ENCODE results near the gene DCN.
A peak's percentile ranks its signal among the peaks of the same experiment; 100 is the strongest.

Gene DCN

DNA sequence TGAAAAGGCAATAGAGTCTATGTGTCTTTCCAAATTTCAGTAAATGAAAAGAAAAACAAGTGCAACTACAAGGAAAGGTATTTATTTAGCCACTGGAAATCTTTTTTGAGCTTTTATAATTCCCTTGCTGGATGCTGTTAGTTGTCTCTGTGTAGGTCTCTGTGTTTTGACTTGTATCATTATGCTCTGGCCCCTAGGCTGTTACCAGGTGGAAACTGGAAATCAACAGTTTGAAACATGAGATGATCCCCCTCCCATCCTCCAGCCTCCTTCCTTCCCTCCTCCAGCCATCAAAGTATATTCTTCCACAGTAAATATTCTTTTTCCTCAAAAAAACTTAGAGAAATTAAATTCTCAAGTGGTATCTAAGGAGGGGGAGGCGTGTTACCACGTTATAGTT, 934 bp upstream of the DCN start:
- DNase-seq: peak; percentile 38

GRCh38 chr12:91180582-91181395, 1.8 kb downstream of the DCN start:
- peak; percentile 28 for DNase-seq

DNA sequence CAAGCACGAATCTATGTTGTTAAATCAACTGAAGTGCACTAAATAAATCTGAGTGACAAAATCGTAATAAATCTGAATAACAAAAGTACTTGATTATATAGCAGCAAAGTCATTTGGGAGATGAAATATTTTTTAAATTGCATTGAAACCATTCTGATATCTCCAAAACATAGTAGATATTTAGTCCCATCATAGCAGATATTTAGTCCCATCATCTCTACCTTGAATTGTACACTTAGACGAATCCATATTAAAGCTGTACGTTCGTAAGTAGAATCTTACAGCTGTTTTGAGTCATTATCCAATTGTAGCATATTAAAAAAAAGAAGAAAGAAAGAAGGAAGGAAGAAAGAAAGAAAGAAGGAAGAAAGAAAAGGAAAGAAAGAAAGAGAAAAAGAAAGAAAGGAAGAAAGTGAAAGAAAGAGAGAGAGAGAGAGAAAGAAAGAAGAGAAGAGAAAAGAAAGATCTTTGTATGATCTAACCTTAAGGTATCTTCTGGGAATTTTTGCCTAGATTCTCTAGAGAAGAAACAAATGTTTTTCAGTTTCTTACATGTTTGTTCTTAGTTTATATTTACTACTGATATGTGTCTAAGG, 2.6 kb downstream of the DCN start:
- DNase-seq: no peak

- peak; percentile 32 for DNase-seq
Measured at GRCh38 chr12:91179315-91179714, 3.3 kb downstream of the DCN start.

GRCh38 chr12:91178781-91179180, 3.8 kb downstream of the DCN start:
- DNase-seq: no peak

DNA sequence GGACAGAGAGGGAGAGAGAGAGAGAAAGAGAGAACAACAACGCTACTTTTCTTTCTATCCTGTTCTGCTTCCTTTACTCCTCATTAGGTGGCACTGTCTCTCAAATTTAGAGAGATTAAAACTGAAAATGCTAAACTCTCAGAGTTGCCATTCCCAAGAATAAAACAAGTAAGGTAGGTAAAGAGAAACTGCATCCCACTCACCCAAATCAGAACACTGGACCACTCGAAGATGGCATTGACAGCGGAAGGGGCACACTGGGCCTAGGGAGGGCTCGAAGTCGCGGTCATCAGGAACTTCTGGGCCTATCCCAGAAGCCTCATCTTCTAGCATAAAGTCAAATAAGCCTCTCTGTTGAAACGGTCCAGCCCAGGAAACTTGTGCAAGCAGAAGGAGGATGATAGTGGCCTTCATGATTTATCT, 4.5 kb downstream of the DCN start:
- peak; percentile 46 for DNase-seq

DNA sequence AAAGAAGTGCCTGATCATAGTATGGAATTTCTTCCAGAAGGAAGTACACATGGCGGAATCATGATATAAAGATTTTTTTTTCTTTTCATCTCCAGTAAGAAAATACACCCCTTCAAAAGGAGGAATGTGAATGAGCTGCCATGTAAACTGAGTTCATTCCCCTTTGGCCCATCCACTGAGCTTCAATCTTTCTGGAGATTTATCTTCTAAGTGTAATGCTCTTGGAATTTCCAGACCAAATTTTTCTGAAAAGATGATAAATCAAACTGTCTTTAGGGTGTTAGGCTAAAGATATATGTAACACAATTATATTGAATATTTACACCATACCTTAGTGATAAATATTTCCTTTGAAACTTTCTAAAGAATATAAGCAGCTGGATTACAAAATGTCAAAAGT, 5.2 kb downstream of the DCN start:
- DNase-seq: no peak

DNA sequence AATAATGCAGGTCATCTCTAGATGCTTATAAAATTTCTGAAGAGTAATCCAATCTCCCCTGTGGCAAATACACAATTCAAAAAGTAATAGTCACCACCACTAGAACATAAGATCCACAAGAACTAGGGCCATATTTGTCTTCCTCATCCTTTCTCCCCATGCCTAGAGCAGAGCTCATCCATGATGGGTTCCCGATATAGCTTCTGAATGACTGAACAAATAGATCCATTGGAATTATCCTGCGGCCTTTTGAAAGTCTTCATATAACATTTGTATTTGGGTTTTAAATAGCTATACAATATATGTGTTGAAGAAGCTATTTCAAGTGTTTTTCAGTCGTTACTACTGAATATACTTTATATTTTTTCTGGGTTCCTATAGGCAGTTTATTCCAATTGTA, 5.7 kb downstream of the DCN start:
- no peak for DNase-seq

- no peak for DNase-seq
Measured at GRCh38 chr12:91176358-91176757, 6.3 kb downstream of the DCN start.

- DNase-seq: peak; percentile 30
Measured at GRCh38 chr12:91173124-91173523, 9.5 kb downstream of the DCN start.

DNA sequence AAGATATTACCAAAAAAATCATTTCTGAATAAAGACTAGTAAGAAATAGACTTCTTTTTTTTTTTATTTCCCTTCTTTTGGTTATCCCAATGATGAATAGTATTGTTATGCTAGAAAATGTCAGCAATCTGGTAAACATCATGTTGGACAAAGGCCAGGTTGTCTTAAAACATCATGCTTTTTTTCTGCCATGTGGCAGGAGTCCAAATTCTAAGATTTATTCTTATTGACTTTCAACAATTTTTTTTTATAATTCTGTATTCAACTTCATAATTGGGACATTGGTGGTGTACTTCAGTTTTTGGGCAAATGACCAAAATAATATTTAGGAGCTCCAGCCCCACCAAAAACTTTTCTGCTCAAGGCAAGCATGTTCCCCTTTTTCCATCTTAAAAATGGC, 10.5 kb downstream of the DCN start:
- DNase-seq: no peak

DNA sequence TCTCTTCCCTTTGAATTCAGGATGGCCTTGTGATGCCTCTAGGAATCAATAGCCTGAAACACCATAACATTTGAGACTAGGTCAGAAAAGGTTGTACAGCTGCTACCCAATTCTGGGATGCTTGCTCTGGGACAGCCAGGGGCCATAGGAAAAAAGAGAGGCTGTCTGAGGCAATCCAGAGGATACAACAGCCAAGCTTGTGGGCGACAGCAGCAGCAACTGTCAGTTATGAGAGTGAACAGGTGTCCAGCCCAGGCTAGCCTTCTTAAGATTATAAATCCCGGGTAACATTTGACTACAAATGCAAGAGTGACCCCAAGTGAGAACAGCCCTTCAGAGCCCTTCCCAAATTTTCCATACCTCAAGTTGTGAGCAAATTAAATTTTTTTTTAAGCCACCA, 11.1 kb downstream of the DCN start:
- DNase-seq: peak; percentile 56

- no peak for DNase-seq
Measured at GRCh38 chr12:91163116-91163515, 19.5 kb downstream of the DCN start.

DNA sequence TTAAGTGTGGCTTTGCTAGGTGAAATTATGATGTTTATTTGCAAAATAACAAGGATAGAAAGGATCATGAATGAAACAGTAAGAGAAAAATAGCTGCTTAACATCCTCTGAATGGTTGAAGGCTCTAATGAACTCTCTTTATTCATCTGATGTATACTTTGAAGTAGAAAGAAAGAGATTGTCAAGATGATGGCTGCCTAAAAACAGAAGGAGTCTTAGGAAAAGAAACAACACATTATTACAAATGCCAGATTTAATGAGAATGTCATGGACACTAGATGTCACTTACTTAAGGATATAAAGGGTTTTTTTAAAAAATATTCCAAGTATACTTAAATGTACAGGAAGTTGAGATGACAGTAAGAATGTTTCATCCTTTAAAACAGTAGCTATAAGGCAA, 21.6 kb downstream of the DCN start:
- no peak for DNase-seq

GRCh38 chr12:91155990-91156389, 26.6 kb downstream of the DCN start:
- DNase-seq: no peak

DNA sequence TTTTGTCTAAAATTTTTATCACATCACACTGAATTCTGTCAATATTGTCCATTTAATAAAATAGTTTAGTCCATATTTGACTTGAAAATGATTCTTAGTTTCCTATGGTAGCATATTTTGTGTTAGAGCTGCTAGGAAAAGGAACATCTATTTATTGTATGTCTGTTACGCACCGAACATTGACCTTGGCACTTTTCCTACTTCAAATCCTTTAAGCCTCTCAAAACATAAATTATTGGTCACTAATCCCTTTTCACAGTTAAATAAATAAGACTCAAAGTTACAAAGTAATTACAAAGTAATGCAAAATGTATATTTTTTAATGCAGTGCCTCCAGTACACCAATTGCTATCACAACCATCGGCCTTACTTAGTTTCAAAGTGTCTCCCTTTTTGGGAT, 28.5 kb downstream of the DCN start:
- no peak for DNase-seq

GRCh38 chr12:91144053-91144452, 38.6 kb downstream of the DCN start:
- no peak for DNase-seq

DNA sequence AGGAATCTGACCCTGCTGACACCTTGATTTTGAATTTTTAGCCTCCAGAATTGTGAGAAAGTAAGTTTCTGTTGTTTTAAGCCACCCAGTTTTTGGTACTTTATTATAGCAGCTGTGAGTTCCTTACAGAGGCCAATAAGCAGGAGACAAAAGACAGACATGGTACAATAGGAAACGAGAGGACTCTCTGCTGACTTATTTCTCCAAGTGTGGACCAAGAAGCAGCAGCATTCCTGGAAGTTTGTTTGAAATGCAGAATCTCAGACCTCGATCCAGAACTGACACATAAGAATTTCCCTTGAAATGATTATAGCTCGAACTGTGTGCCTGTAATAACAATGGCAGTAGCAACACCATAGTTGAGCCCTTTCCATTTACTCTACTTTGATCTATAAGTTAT, 39.4 kb downstream of the DCN start:
- no peak for DNase-seq

- DNase-seq: peak; percentile 28
Measured at GRCh38 chr12:91142221-91142631, 40.4 kb downstream of the DCN start.

DNA sequence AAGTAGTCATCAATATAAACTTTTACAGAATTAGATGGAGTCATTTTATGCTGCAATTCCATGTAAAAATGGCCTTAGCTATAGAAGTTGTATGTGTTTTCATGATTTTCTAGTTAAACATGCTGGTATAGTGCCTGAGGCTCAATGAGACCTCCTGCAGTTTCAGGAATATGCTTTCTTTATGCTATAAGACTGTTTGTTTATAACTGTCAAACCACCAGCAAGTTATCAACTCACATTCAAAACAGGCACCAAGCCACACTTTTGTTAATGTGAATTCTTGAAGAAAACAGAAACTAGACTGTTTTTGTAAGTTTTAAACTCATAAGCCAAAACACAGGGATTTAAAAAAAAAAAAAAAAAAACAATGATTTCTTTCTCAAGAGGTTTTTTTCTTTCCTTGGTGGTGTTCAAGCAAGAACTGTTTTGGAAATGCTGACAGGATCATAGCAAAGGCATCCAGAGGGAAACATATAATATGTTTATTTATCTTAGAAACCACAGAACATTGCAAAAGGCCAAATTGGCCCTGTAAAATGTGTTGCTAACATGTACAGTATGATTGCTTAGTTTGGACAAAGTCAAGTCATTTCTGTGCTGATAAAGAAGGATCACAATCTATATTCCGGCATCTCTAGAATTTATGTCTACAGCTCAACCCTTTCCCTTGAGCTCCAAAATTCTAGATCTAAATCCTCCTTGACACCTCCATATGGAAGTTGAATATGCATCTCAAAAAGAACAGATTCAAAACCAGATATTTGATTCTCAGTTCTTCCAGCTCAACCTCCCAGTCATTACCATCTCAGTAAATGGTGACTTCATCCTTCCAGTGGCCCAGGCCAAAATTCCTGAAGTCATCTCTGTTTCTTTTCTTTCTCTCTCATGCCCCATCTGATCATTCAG, 42.3 kb downstream of the DCN start:
- DNase-seq: peak; percentile 60

GRCh38 chr12:91139286-91139685, 43.3 kb downstream of the DCN start:
- no peak for DNase-seq

- peak; percentile 40 for DNase-seq
Measured at GRCh38 chr12:91138337-91138920, 44.2 kb downstream of the DCN start.

- DNase-seq: no peak
Measured at GRCh38 chr12:91133871-91134270, 48.7 kb downstream of the DCN start.

All from femur (tissue), 1 donor.